HG03066 (cell line): ENCODE results near the gene IRX1.

ENCODE experiments used
- ATAC-seq: cut with Tn5 transposase; IDR thresholded peaks from one replicate; pipeline ENCODE4 v1.9.1; 2021; ENCODE audit warnings: low read depth; ENCODE audit not compliant: unreplicated experiment

Gene IRX1

GRCh38 chr5:3595006-3595961 is at the start of gene IRX1:
Gene IRX1 (plus strand): TSS chr5:3595832. CDS start chr5:3596106, 274 bp downstream.
- ATAC-seq: no peak

DNA sequence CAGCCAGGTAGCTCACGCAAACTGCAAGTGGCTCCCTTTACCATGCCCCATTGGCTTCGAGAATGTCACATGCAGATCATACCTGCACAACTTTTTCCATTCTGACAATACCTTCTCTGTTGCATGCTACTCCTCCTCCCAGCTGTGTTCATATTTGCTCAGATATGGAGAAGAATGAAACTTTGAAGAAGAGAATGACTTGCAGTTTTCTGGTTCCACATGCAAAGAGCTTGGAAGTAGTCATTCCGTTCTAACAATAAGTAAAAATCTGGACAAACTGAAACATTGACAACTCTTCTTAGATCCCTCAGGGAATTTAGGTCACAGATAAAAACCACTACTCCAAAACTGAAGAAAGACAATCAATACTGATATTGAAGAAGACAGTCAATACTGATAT is 49.6 kb upstream of the IRX1 start:
- ATAC-seq: no peak

- no peak for ATAC-seq
Measured at GRCh38 chr5:3564116-3564515, 31.5 kb upstream of the IRX1 start.

GRCh38 chr5:3564827-3565518 is 30.7 kb upstream of the IRX1 start:
- no peak for ATAC-seq

- no peak for ATAC-seq
Measured at GRCh38 chr5:3584724-3585531, 10.7 kb upstream of the IRX1 start.

DNA sequence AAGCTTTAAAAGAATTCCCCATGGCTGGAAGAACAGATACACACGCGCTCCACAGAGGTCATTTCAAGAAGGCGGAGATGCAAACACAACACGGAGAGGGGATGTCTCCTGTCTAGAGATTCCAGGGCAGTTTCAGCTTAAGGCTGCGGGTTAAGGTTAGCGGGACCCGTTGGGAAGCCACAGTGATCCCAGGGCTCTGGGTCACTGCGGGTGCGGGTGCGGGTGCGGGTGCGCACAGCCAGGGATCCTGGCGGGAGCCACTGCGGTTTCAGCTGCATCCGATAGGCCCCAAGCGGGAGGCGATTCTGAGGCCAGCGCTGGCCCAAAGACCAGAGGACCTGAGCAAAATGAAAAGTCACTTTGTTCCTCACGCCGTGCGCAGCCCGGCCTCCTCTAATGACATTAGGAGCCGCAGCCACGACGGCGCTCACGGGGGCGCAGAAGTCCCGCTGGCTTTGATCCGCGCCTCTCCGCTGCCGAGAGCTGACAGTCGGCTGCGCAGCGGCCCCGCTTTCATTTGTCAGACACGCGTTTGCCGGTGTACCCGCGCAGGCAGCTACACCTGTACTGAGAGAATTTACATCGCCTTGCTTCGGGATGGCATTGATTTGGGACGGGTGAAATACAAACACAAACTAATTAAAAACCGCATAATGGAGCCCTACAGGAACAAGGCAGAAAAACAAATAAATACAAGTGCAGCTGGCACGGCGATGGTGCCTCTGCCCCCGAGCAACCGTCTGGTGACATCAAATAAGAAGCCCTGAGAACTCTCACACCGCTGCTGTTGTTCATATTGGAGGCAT is 5.3 kb upstream of the IRX1 start:
- no peak for ATAC-seq

DNA sequence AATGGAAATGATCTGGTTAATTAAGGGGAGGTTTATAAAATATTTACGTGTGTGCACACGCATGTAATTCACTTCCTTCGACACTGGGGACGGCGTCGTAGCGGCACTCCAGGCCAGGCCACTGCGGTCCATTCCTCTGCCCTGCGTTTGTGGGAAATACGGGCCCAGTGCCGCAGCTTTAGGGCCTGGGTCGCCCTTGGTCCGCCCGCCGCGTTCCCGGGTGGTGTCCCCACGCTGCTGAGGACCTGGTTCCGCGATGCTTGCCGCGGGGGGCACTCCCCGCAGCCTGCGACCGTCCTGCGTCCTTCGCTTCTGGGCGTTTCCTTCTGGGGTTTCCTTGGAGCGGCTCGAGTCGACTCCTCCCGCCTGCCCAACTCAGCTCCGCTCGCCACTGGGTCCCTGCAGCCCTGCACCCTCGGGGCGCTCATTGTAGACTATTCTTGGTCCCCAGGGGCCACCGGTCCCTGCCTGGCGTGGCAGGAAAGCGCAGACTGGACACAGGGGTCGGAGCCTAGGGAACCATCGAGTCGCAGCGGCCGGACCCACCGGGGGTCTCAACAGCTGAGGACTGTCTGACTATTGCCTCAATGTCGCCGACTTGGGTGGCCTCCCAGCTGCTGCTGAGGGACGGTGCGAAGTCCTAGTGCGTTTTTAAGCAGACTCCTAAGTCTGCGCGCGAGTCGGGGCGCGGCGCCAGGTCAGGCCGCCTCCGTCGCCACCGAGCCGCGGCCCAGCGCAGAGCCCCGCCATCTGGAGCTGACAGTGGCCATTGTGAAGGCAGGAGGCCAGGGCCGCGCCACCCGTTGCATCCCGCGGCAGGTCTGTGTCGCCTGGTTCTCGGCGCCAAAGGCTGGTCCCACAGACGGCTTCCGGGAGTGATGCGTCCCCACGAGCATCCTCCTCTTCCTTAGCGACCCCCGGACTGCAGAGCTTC is 4.4 kb upstream of the IRX1 start:
- ATAC-seq: no peak

DNA sequence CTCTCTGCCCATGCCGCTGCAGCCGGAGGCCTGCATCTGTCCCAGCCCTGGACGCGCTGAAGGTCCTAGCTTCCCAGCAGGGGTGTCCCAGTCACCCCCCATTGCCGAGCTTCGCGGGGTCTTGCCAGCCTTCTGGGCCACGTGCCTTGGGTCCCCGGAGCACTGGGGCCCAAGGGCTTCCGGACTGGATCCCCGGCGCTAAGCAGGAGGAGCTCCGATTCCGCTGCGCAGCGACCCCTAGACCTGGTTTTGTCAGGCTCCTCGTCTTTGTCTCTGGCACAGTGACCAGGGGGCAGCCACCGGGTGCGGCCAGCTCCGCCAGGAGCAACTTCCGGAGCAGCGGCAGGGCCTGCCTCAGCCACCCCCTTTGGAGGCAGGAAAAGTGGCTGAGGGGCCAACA is 3.3 kb upstream of the IRX1 start:
- ATAC-seq: no peak

- no peak for ATAC-seq
Measured at GRCh38 chr5:3593771-3594509, 1.7 kb upstream of the IRX1 start.

DNA sequence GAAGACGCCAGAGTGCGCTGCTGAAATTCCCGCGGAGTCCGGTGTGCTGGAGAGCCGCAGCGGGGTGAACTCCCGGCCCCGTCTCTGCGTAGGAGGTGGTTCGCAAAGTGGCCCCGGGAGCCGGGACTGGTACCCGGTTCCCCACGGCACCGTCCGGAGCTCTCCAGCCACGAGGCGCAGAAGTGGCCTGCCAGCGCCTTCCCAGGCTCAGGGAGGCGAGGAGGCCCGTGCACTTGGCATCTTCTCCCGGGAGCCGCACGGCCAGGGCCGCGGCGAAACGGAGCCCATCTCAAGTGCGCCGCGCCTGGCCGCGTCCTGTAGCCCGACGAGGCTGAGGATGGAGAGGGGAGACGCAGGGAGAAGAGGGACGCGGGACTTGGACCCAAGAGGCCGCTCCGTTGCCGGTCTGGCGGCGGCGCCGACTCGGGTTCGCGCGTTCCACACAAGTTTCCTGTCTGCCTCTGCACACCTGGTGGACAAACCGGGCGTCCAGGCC is 1.1 kb upstream of the IRX1 start:
- ATAC-seq: no peak

GRCh38 chr5:3596261-3596825 is 711 bp downstream of the IRX1 start:
- ATAC-seq: no peak

DNA sequence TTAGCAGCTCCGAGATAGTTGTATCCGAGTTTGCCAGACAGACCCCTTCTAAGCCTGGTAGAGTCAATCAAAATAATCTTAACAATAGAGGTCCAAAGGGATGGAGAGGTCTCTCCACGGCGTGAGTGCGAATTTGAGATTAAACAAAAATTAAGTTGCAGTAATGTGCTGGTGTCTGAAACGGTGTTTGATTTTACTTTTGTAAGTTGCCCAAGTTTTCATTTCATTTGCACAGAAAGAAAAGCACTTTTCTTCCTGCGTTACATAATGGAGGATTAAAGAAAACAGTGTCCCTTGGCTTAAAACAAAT is 1.2 kb downstream of the IRX1 start:
- ATAC-seq: no peak

DNA sequence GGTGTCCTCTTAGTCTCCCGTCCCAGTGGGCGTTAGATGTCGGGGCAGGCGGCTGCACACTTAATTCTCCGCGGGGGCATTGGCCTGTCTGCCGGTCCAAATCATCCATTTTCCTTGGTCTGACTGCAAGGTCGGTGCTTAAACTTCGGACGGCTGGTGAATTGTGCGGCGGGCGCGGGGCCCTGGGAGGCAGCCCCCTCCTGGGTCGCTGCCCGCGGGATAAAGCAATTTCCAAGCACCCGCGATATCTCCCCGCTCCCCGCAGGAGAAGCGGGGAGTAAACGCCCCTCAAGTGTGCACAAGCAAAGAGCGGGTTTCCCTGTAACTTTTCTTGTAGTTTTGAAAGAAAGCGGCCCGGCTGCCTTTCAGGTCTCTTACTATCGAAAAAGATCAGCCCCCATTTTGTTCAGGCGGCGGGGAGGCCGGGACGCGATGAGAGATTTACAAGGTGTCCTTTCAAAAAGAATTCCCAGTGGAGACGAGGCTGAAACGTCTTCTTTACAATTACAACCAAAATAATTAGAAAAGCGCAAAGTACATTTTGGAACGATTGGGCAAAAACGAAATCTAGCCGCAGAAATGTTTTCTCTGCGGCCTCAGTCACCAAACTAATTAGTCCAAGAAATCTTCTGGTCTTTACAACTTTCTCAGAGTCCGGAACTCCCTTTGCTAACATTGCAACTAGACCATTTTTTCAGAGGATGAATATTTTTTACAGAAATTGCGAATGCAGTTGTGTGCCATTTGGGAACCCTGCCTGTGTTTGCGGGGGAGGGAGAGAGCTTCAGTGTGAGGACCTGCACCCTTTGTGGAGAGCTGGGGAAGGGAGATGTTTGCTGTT is 1.8 kb downstream of the IRX1 start:
- ATAC-seq: no peak

- ATAC-seq: no peak
Measured at GRCh38 chr5:3598207-3598606, 2.6 kb downstream of the IRX1 start.

GRCh38 chr5:3598769-3599211 is 3.2 kb downstream of the IRX1 start:
- ATAC-seq: no peak

- no peak for ATAC-seq
Measured at GRCh38 chr5:3599226-3600105, 3.8 kb downstream of the IRX1 start.
